ENCODE results near the gene MDK.

- TF ChIP-seq CTCF (IDR thresholded peaks at IDR 0.05) (no peak), POLR2A (IDR thresholded peaks at IDR 0.05) (no peak), EP300 (IDR thresholded peaks at IDR 0.05) (no peak)
These were observed 4.2 kb upstream of the MDK start for GRCh38 chr11:46377290-46377689.
